Sigmoid colon (tissue), 3 donors: ENCODE measurements around the gene PARP8.

Experiments
- CTCF ChIP-seq, 4 experiments: fragments of 450-650 bp in 3 of 4; fragments of 200-600 bp in 1 of 4; IDR thresholded peaks; one replicate each; pipeline ENCODE4 v1.5.1; 2016 to 2019; ENCODE audit warnings: antibody characterized with exemption in 4 of 4, mild to moderate bottlenecking in 3 of 4, moderate library complexity in 2 of 4
- POLR2A ChIP-seq, 2 donors: fragments of 450-650 bp; IDR thresholded peaks; one replicate each; pipeline ENCODE4 v1.6.1; 2016; ENCODE audit warnings: antibody characterized with exemption in 2 of 2, mild to moderate bottlenecking in 2 of 2, moderate library complexity in 2 of 2

- TF ChIP-seq CTCF (IDR thresholded peaks at IDR 0.05) (no peak), POLR2A (IDR thresholded peaks at IDR 0.05) (no peak)
Observed at GRCh38 chr5:50752800-50753199, 86.4 kb downstream of the PARP8 start.
